HG03175 (cell line): ENCODE measurements around the gene INPP4B.
"Not testable (repeated sequence)": the region's sequence is repeated elsewhere in the genome, so short reads cannot be mapped to it uniquely, and the experiment has no call there.

Experiments
- ATAC-seq: cut with Tn5 transposase; IDR thresholded peaks from one replicate; pipeline ENCODE4 v1.9.1; 2021; ENCODE audit warnings: mild to moderate bottlenecking, moderate library complexity; ENCODE audit not compliant: unreplicated experiment

Gene INPP4B

DNA sequence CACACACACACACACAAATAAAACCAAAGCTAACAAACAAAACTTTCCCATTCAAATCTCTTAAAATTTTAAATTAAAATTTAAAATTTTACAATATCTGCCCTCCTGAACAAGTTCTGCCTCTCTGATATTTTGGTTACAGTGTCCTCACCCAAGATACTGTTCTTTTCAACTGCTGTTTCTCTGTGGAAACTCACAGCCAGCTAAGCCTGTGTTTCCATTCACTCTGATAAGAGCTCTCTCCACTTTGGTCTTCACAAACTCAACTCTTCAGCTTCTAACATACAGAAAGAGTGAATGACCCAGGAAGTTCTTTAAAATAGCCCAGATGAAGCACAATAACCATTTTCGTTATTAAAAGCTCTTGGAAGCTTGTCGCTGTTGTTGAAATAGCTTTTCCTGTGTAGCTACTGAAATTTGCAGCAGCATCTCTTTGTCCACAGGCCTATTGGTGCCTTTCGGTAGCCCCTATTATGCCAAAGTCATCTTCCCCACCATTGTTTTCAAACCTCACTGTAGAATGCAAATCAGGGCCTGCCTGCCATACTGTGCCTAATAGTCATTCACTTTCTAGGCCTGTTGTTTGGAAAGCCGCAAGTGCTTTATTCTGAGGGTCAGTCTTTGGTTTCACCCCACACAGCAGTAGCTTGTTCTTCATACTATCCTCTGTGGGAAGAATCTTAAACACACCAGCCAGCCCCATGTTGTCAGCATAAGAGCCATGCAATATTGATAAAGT lies 19.4 kb downstream of the INPP4B start:
- ATAC-seq = no peak

DNA sequence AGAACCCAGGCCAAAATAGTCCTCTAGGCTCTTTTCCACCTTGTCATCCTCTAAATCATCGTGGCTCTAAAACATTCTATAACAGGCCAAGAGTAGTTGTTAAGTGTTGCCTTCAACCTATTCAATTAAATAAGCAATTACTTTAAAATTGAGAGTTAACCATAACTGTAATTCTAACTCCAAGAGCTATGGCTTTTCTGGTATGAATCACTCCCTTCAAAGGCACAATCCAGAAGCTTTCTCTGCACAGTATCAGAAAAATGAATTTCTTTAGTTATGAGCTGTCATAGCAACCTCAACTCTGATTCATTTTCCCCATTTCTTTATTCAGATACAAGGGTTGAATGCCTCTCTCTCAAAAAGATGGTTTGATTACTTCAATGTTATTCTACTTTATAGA lies 21.7 kb downstream of the INPP4B start:
- ATAC-seq = no peak

DNA sequence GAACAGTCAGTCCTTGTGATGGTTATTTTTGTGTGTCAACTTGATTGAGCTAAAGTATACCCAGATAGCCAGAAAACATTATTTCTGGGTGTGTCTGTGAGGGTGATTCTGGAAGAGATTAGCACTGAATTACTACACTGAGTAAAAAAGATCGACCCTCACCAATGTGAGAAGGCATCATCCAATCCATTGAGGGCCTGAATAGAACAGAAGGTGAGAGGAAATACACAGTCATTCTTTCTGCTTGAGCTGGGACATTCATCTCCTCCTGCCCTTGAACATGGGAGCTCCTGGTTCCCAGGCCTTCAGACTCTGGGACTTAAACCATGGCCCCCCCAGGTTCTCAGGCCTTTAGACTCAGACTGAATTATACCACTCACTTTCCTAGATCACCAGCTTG lies 22.3 kb downstream of the INPP4B start:
- no peak for ATAC-seq

DNA sequence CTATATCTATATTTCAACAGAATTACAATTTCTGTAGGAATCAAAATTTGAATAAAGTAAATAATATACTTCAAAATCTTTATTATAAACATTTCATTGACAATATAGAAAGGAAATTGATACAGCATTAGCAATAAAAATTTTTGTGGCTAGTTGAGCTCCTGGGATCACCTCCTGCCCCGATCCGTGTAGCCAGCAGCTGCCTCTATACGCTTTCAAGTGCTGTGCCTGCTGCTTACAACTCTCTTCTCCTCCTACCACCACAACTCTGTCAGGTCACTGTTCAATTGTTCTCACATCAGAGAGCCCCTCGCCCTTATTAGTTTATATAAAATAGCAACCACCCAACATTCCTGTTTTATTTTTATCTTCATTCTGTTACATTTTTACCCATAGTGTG lies 27.6 kb downstream of the INPP4B start:
- no peak for ATAC-seq

DNA sequence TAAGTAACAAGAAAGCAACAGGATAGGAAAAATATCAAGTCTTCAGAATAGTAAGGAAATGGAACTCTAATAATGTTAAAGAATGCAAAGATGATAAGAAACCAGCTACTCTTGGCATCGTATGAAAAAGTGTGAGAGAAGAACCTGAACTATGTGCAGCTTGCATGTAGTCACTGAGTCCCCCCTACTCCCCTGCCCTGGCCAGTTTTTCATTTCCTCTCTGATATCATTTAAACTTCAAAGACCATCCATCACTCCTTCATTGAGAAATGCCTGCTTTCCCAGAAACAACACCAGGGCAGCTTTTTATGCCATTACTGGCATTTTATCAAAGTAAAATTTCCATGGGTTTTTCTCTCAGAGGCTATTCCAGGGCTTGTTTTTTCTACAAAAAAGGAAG lies 28.1 kb downstream of the INPP4B start:
- no peak for ATAC-seq

DNA sequence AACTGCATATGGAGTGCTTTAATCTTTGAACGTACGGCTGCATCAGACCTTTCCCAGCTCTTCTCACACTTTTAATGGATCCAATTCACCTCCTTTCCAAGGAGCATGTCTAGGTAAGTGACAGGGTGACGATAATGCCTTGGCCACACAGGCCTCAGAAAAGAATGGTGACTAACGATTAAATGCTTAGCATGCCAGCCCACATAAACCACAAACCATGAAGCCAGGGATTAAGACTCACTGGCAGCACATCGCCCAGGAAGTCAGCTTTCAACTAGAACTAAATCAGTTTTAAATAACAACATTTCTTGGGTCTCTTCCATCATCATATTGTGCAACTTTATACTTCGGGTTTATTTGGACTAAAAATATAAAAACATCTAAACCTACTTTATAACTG lies 28.7 kb downstream of the INPP4B start:
- ATAC-seq = no peak

DNA sequence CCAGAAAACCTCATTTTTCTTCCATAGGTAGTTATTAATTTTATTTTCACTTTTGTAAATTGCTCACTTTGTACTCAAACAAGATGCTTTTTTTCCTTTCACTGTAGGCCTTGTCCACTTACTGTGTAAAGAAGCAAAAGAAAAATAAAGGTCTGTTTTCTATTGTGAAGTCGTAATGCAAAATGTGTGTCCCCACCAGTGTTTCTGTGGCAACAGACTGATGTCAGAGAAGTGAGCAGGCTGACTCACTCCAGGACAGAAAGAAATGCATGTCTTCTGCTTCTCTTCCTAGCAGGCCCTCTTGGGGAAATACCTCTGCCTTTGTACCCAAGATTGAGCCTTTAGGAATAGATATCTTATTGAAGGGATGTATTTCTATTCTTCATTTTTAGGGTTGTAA lies 30.3 kb downstream of the INPP4B start:
- ATAC-seq = no peak

DNA sequence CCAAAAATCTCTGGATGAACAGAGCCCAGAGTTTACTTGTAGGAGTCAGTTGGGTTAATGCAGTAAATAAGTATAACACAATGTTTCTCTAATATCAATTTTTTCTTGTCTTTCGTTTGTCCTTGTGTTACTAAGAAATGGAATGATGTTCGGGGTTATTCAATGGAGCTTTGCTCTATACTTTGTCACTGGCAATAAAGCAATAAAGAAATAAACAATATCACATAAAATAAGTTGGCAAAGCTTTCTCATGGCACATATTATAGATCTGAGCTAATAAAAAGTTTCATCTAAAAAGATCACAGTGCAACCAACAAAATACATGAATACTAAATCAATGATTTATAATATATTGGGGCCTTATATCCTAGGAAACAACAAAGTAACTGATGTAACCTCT lies 32.7 kb downstream of the INPP4B start:
- ATAC-seq = no peak

DNA sequence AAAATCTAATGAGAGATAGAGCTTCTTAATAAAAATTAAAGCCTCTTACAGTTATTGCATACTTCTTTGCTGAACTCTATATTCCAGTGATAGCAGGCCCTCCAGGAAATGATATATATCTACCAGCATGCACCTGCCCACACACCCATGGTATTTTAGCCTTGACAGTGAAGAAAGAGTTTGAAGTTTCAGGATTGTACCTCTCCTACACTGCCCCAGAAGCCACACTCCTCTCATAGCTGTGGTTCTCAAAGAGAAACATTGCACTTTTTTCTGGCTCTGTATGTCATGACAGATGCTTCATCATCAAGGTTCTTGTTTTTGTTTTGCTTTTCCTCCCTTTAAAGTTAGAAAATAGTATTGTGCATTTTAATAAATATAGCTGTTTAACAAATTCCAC lies 34.0 kb downstream of the INPP4B start:
- ATAC-seq = no peak

DNA sequence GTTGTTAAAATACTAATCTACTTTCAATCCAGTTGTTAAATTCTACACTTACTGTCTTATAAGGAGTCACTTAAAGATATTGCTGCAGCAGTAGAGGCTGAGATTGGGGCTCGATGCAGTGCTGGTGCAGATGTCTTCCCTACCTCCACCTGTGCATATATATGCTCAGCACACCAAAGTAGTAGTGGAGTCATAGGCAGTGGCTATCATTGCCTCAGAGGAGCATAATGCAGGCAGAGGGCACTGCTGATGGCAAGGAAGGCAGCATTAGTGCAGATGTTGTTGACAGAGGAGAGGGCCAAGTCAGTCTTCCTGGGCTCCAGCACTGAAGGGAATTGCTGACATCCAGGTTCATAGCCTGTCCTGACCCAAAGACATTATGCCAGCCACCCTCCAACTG lies 35.1 kb downstream of the INPP4B start:
- no peak for ATAC-seq

DNA sequence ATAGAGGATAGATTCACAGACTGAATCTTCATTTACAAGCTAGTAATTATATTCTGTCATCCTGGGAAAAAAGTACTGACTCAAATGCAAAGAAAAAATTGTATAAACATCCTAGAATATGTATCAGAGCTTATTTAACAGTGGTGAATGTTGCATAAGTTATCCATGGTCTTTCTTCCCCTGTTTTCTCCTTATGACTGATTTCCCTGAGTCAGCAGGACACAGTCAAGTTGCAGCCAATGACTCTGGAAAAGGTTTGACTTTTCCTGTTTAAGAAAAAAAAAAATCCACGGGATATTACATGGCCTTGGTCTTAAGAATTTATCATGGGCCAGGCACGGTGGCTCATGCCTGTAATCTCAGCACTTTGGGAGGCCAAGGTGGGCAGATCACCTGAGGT lies 36.5 kb downstream of the INPP4B start:
- no peak for ATAC-seq

DNA sequence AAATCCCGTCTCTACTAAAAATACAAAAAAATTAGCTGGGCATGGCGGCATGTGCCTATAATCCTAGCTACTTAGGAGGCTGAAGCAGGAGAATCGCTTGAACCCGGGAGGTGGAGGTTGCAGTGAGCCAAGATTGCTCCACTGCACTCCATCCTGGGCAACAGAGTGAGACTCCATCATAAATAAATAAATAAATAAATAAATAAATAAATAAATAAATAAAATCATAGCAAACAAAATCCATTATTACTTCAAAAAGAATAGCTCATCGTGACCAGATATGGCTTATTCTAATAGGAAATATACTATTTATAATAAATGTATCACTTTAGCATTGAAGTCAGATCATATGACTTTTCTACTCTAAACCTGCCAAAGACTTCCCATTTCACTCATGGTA lies 42.2 kb downstream of the INPP4B start:
- ATAC-seq = not testable (repeated sequence)

DNA sequence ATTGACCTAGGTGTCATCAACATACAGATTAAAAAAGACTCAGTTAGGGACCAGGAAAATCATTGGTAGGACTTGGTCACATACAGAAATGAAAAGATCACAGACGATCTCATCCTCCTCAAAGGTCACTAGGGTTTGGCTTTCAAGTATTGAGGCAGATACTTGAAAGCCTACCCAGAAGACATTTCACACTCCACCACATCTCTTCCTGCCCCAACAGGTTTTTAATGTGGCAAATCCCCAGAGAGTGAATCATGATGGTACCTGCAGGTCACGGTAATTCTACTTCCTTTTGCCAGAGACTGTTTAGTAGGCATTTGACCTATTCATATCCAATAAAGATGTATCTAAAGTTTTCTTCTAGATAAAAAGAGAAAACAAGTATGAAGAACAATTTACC lies 44.1 kb downstream of the INPP4B start:
- ATAC-seq = no peak

DNA sequence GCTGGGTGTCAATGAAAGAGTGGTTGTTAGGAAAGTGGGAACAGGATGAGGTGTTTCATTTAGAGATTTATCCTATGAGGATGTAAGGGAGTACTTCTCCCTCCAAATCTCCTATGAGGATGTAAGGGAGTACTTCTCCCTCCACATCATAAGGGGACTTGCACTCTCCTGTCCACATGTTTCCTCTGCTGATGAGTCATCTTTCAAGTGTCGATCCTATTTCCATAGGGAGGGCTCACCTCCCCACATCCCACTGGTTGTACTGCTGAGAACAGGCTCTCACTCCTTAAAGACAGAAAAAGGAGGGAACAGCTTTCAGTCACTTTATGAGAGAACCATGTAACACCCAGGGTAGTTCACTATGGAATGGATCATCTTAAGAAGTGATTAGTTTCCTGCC lies 65.0 kb downstream of the INPP4B start:
- ATAC-seq = no peak

DNA sequence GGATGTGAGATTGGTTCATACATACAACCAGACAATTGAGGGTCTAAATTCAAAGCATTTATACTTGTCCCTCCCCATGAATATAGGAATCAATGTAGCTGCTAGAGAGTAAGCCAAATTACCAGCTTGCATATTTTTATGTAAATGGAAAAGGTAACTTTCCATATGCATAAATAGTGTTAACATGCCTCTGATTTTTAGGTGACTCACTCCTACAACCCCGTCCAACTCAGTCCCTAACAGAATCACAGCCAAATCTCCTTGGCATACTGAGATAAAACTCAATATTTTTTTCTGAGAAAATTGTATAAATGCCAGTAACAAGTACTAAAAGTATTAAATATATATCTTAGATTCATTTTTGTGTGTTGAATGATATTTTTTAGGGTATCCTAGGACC lies 67.2 kb downstream of the INPP4B start:
- ATAC-seq = no peak

DNA sequence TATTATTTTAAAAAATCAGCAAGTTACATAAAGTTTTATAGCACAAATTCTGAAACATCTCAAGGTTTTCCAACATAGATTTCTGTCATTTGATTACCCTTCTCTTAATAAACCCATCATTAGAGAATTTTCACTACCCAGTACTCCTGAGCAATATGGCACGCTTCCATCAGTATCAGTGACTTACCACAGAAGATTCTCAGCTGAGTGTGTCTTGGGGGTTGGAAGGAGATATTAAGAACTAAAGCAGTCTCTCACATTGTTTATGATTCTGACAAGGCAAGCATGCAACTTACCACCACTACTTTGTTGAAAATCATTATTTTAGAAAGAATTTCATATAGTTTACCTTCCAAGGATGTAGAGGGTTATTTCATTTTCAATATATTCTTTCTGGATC lies 67.7 kb downstream of the INPP4B start:
- no peak for ATAC-seq

DNA sequence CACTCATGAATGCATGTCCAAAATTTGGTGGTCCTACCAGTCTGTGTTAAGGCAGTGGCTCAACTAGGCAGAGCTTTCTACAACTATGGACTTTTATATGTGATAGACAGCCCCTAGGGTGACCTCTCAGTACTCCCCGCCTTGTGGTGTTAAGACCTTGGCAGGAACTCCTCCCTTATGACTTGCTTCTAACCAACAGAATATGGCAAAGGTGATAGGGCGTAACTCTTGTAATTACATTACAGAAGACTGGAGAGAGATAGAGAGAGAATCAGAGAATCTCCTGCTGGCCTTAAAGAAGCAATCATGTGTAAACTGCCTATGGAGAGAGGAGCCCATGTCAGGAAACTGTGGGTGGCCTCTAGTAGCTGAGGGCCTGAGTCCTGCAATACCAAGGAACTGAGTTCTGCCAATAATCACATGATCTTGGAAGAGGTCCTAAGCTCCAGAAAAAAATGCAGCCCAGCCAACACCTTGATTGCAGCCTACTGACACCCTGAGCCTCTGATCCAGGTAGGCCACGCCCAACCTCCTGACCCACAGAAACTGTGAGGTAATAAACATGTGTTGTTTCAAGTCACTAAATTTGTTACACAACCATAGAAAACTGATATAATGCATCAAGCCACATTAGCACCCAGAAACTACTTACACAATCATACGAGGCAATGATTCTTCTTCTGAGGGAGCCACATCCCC lies 68.9 kb downstream of the INPP4B start:
- ATAC-seq = no peak

DNA sequence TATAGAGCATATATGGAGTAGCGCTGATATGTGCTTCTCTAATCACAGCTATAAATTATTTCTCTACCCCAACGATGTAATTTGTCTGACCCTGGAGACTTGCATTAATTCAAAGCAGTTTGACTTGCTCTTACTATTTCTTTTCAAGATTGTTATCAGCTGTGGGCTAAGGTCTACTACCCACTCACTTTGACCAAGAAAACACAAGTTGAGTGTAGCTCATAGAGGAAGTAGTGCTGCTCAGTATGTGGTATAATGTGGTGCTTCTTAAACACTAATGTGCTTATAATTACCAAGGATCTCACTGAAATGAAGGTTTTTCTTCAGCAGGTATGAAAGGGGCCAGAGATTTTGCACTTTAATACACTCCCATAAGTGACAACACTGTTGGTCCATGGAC lies 70.1 kb downstream of the INPP4B start:
- no peak for ATAC-seq

DNA sequence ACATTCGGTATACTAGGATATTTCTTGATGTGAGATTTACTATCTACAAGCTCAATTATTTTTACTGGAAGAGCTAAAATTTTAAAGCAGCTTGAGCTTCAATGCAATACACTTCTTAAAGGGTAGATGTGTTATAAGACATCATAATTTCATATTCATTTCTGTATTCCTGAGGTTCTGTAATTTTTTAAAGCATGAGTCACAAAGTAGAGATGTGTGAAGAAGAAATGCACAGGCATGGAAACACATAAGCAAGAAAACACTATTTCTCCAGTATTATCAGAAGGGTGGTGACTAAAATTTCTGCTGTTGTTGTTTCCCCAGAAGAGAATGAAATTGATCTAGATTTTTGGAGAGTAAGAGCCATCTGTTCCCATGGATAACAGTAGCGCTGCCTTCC lies 72.6 kb downstream of the INPP4B start:
- no peak for ATAC-seq

DNA sequence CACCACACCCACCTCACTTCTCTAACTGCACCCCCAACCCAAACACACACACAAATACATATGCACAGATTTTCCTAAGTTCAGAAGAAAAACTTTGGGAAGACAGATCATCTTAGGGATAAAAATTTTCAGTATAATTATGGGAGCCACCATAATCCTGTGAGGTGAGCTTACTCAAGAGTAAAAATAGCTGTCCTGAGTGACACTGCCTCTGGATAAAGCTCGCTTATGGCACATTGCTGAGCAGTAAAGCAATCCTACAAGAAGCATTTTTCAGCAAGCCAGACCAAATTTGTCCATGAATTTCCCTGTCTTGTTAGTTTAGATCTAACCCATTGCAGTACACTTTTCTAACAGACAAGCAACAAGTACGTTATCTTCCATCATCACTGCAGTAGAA lies 83.8 kb downstream of the INPP4B start:
- no peak for ATAC-seq

DNA sequence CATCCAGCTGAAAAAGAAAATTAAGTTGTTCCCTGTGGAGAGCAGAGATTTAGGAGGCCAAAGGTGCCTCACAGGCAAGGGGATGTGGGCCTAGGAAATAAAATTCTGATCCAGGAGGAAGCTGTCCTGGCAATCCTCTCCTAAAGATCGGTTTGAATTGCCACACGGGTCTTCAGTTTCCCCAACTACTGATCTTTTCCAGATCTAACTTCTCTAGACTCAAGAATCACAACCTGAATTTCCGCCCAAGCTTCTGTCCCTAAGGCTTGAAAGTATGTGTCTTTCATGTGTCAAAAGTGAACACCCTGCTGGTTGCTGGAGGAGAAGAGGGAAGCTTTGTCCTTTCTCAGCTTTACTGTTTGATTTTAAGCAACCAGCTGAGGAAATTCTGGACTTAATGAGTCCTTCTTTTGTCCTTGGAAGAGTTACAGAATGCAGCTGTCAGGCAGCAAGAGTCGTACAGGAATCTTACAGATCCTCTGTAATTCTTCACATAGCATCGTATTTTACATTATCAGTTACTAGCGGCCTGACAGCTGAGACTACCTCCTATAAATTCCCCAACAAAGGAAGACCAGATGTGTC lies 93.8 kb downstream of the INPP4B start:
- no peak for ATAC-seq

DNA sequence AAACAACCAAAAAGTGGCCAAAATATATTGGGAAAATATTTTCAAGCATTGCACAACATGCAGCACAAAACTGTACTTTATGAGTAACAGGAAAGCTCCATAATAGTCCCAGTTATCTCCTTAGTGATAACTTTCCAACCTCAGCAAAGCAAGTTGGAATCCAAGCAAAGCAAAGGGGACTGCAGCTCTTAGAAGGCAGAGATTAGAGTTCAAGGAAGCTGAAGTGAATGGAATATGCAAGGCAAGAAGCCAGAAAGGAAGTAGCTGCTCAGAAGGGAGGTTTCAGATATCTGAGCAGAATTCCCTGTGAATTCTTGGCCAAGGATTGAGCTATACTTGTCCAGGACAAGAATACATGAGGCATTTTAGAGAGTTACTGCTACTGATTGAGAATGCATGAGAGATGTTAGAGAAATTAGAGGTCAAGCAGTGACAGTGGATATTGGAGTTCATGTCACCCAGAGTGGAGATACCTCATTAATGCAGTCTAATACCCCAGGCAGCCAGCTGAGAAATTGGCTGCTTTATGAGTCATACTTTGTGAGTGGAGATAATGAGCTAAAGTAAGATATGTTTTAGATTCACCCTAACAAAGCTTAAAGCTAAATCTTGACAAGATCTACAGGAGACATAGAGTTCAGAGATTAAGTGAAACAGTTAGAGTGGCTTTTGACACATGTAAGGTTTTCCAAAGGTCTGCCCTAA lies 102.8 kb downstream of the INPP4B start:
- no peak for ATAC-seq
